Endothelial cell of umbilical vein (primary cell): ENCODE results near the gene KCNF1. TPM values are rescaled to one million over a fixed set of nuclear protein-coding genes. Genes with fewer than 3 reads are reported as not detected.

Experiments
- BruUV-seq: library from RNA; stranded (reverse); fragments of 400-500 nt; replicated peaks from 2 replicates; lab custom pipeline; 2021; lab: Mats Ljungman, UMichigan
- CTCF ChIA-PET: fragments of 300-600, 350-600 bp; sonication (Branson Sonifier 250); formaldehyde crosslinking; loops from one replicate; lab custom pipeline; 2021; ENCODE audit warnings: antibody characterized with exemption, inconsistent platforms; lab: Charles Lee
- POLR2A ChIA-PET: fragments of 300-600, 350-600 bp; sonication (Branson Sonifier 250); formaldehyde crosslinking; loops from one replicate; lab custom pipeline; 2021; ENCODE audit warnings: antibody characterized with exemption, inconsistent platforms; lab: Charles Lee
- DNase-seq: peaks from one replicate; pipeline ENCODE4 v3.0.0-alpha.2; 2011; ENCODE audit warnings: low read depth, low spot score
- FAIRE-seq: peaks from 2 replicates; lab custom pipeline; 2011; peaks lifted over from hg19 to GRCh38; lab: Jason Lieb, UNC
- H2AFZ ChIP-seq: 2 replicates; pipeline ENCODE4 v1.6.0; 2012; ENCODE audit warnings: low read depth, low read length, control low read depth, inconsistent platforms
- H3K27ac ChIP-seq: 2 replicates; pipeline ENCODE4 v1.5.1; 2011; ENCODE audit warnings: low read depth, mild to moderate bottlenecking, control low read depth, low read length, moderate library complexity; ENCODE audit not compliant: insufficient read depth
- H3K27me3 ChIP-seq, 2 experiments: 2 replicates each; pipeline versions ENCODE4 v1.6.0 to v1.6.1; 2011; ENCODE audit warnings: low read length in 2 of 2, mixed read lengths in 1 of 2; ENCODE audit not compliant: control insufficient read depth in 2 of 2, insufficient read depth in 2 of 2
- H3K36me3 ChIP-seq, 2 experiments: 2 replicates in 1 of 2; 3 replicates in 1 of 2; pipeline ENCODE4 v1.5.1; 2011; ENCODE audit warnings: low read length in 2 of 2, mild to moderate bottlenecking in 1 of 2, moderate library complexity in 1 of 2; ENCODE audit not compliant: control insufficient read depth in 2 of 2, insufficient read depth in 2 of 2; ENCODE audit errors: extremely low read depth in 1 of 2
- H3K4me1 ChIP-seq: 3 replicates; pipeline ENCODE4 v1.5.1; 2011; ENCODE audit warnings: mild to moderate bottlenecking, low read length; ENCODE audit not compliant: control insufficient read depth, insufficient read depth; ENCODE audit errors: extremely low read depth
- H3K4me2 ChIP-seq: 2 replicates; pipeline ENCODE4 v1.6.1; 2011; ENCODE audit warnings: low read length, control low read depth, mixed read lengths; ENCODE audit not compliant: insufficient read depth
- H3K4me3 ChIP-seq, 3 experiments: fragments of 200-600 bp in 1 of 3; sonication (generic), shearing (Covaris generic) in 1 of 3; replicated peaks in 1 of 3; 2 replicates each; pipeline ENCODE4 v1.5.1; 2011 to 2016; ENCODE audit warnings: control low read depth in 3 of 3, low read length in 3 of 3, mild to moderate bottlenecking in 2 of 3, inconsistent platforms in 1 of 3, low read depth in 1 of 3, moderate library complexity in 1 of 3; ENCODE audit not compliant: insufficient read depth in 1 of 3
- H3K79me2 ChIP-seq: 2 replicates; pipeline ENCODE4 v1.6.0; 2012; ENCODE audit warnings: low read length, inconsistent platforms; ENCODE audit not compliant: control insufficient read depth, insufficient read depth
- H3K9ac ChIP-seq: replicated peaks from 2 replicates; pipeline ENCODE3; 2011; ENCODE audit warnings: low read length, control low read depth; ENCODE audit not compliant: insufficient read depth; ENCODE audit errors: extremely low read depth
- H3K9me1 ChIP-seq: replicated peaks from 3 replicates; pipeline ENCODE4 v1.6.0; 2011; ENCODE audit warnings: mild to moderate bottlenecking, low read length; ENCODE audit not compliant: control insufficient read depth, insufficient read depth; ENCODE audit errors: extremely low read depth
- H3K9me3 ChIP-seq: replicated peaks from 2 replicates; pipeline ENCODE4 v1.5.1; 2012; ENCODE audit warnings: low read length, inconsistent platforms; ENCODE audit not compliant: control insufficient read depth, insufficient read depth
- H4K20me1 ChIP-seq: replicated peaks from 2 replicates; pipeline ENCODE3; 2011; ENCODE audit warnings: mild to moderate bottlenecking, low read length; ENCODE audit not compliant: control insufficient read depth, insufficient read depth; ENCODE audit errors: extremely low read depth
- CTCF ChIP-seq, 2 donors: IDR thresholded peaks; 1 replicate in 1 of 2; 2 replicates in 1 of 2; pipeline ENCODE4 v1.5.1; 2011; ENCODE audit warnings: low read length in 2 of 2, mild to moderate bottlenecking in 2 of 2, moderate library complexity in 2 of 2, control low read depth in 1 of 2, inconsistent platforms in 1 of 2, low read depth in 1 of 2; ENCODE audit not compliant: insufficient read depth in 1 of 2; ENCODE audit errors: extremely low read depth in 1 of 2
- EZH2 ChIP-seq: IDR thresholded peaks from 2 replicates; pipeline ENCODE4 v1.6.1; 2012; ENCODE audit warnings: borderline replicate concordance, low read depth, mild to moderate bottlenecking, moderate library complexity, low read length, inconsistent platforms; ENCODE audit not compliant: severe bottlenecking
- FOS ChIP-seq: IDR thresholded peaks from 2 replicates; pipeline ENCODE4 v1.6.1; 2011; ENCODE audit warnings: mild to moderate bottlenecking, low read length, moderate library complexity, borderline replicate concordance; ENCODE audit not compliant: insufficient read depth
- GATA2 ChIP-seq: IDR thresholded peaks from 2 replicates; pipeline ENCODE4 v1.7.0; 2011; ENCODE audit warnings: low read depth, mild to moderate bottlenecking, moderate library complexity, mixed read lengths, low read length; ENCODE audit not compliant: insufficient read length, insufficient read depth
- JUN ChIP-seq: IDR thresholded peaks from 2 replicates; pipeline ENCODE4 v1.6.1; 2011; ENCODE audit warnings: borderline replicate concordance, low read depth; ENCODE audit not compliant: insufficient read length, insufficient read depth
- MAX ChIP-seq: IDR thresholded peaks from 2 replicates; pipeline ENCODE4 v1.6.1; 2011; ENCODE audit not compliant: insufficient read depth, insufficient read length
- MYC ChIP-seq: IDR thresholded peaks from one replicate; pipeline ENCODE4 v1.6.1; 2011; ENCODE audit warnings: mild to moderate bottlenecking, low read depth, low read length
- POLR2A ChIP-seq: IDR thresholded peaks from 2 replicates; pipeline ENCODE4 v1.6.1; 2012; ENCODE audit warnings: low read depth, mild to moderate bottlenecking, control low read depth, low read length
- POLR2AphosphoS5 ChIP-seq: IDR thresholded peaks from 2 replicates; pipeline ENCODE4 v1.6.1; 2012; ENCODE audit warnings: low read depth, mild to moderate bottlenecking, control low read depth, low read length, moderate library complexity; ENCODE audit not compliant: insufficient read depth
- dilution Hi-C: fragments of 300-500 bp; cut with MboI; formaldehyde crosslinking; loops from one replicate; pipeline ENCODE4 v1.15.0; 2019; ENCODE audit warnings: low sequenced_read_pairs; ENCODE audit not compliant: extremely low pct_ligation_motif_present
- intact Hi-C: fragments of 100-400 bp; cut with micrococcal nuclease; formaldehyde crosslinking; loops from one replicate; pipeline ENCODE4 v1.10.0; 2022
- polyA plus RNA-seq, 4 experiments: library from polyadenylated mRNA; depleted of rRNA in 3 of 4; stranded (reverse) in 3 of 4; unstranded in 1 of 4; fragments of >200 nt; gene quantifications; 2 replicates each; pipeline versions ENCODE4 v1.2.1 to v1.2.3, GENCODE V29; 2011 to 2012; ENCODE audit warnings: missing spikeins in 1 of 4
- total RNA-seq: library from RNA; stranded (reverse); gene quantifications from 2 replicates; pipeline ENCODE4 v1.2.3, GENCODE V29; 2021

The KCNF1 gene
- total and polyA plus RNA-seq, 2 donors (not counting 3 experiments of a cell fraction or from before 2014, with no cell fraction given) = 0.23 to 0.42 TPM

GRCh38 chr2:10878268-10878915 lies 33.3 kb upstream of the KCNF1 start:
- intact Hi-C loops = no loop called here
- Histone ChIP-seq H3K9me1 (no peaks in the 10 kb centered on the region), H3K4me1 (no peaks in the 10 kb centered on the region), H3K27ac (no peak overlapping the region), H3K79me2 (no peaks in the 10 kb centered on the region), H2AFZ (no peak overlapping the region), H4K20me1 (no peaks in the 10 kb centered on the region), H3K4me2 (no peak overlapping the region), H3K36me3 (no peaks in the 10 kb centered on the region), H3K9ac (no peak overlapping the region), H3K9me3 (no peaks in the 10 kb centered on the region), H3K27me3 (peaks cover 2 to 3% of the 10 kb centered on the region in 2 experiments), H3K4me3 (no peak overlapping the region)
- dilution Hi-C loops = no loop called here
- BruUV-seq = no TSS peak
- DNase-seq (no peak), FAIRE-seq (no peak)
- ChIA-PET CTCF (no interaction called here), POLR2A (no interaction called here)
- TF ChIP-seq FOS = no peak
- no peak for TF ChIP-seq JUN
- no peak for TF ChIP-seq MYC
- TF ChIP-seq GATA2 = no peak
- TF ChIP-seq POLR2A = no peak
- TF ChIP-seq CTCF (IDR thresholded peaks at IDR 0.05; ENCODE audit: extremely low read depth in 1 of 2, insufficient read depth in 1 of 2, low read depth in 1 of 2, low read length in 2 of 2) = no peak
- no peak for TF ChIP-seq POLR2AphosphoS5
- no peak for TF ChIP-seq MAX
- no peak for TF ChIP-seq EZH2
